T-helper 22 cell (primary cell): ENCODE results near the gene SLC22A23.

Experiments
- DNase-seq: peaks from one replicate; pipeline ENCODE4 v3.0.0-alpha.2; 2020; ENCODE audit warnings: low read depth

SLC22A23 gene

DNA sequence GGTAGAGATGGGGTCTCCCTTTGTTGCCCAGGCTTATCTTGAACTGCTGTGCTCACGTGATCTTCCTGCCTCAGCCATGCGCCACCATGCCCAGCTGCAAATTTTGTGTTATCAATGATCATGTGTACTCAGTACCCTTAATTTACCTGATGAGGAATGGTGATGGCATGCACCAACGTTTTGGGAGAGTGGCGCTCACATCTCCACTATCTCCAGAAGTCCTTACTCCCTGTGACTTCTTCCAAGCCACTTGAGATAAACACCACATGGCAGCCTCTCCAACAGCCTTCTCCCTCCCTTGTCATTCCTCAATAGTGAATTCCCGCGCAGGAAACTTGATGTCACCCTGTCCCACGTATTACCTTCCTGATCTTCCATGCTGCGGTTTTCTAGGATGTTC lies 140.0 kb downstream of the SLC22A23 start:
- no peak for DNase-seq

DNA sequence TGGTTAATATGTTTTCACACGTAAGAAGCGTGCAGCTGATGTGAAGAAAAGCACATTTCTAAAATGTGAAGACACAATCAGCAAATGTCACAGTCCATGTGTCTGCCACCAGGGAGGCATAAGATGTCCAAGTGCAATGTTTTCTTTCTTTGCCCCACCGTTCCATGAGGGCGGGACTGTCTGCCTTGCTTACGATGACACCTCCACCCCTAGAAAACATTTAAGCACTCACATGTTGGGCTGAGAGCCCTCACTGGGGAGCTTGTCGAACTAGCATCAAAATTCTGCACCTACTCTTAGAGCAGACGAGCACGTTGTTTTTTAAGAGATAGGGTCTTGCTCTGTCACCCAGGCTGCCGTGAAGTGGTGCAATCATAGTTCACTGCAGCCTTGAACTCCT lies 140.5 kb downstream of the SLC22A23 start:
- no peak for DNase-seq

- DNase-seq = no peak
Observed at GRCh38 chr6:3315841-3316240, 141.0 kb downstream of the SLC22A23 start.

- no peak for DNase-seq
Observed at GRCh38 chr6:3314621-3315467, 142.0 kb downstream of the SLC22A23 start.

DNA sequence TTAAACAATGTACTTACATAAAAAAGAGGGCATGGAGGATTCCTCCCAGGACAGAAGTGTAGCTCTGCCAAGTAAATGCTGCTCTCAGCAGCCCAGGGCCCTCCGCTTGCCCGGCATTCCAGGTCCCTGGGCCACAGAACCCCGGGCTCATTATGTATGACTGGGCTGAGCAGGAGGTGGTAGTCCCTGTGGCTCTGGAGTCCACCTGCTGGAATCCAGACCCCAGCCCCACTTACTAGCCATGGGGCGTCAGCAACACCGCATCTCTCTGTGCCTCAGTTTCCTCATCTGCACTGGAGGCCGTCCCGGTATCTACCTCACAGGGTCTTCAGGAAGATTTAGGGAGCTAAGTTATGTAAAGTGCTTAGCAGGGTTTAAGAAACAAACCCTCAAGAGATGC lies 142.7 kb downstream of the SLC22A23 start:
- no peak for DNase-seq

DNA sequence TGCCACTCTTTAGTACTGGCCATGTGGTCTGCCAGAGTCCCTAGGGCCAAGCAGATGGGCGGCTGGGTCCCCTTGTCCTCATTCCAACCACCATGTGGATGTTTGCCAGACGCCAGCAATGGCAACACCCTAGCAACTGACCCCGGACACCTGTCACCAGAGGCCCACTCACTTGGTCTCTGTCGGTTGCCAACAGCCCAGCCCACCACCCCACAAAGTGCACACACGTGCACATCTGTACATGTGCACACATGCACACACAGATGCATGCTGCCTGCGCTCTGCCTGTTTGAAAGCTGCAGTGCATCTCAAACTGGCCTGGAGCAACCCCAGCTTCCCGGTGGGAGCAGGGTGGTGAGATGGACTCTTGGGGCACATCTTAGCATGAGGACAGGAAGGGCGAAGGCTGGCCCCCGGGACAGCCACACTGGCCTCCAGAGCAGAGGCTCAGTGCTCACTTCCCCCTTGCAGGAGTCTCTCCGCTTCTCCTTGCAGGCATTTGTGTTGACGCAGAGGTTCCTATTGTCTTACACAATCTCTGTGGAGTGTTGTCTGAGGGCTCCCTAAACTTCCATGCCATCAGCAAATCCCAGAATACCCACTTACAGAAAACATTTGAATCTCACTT lies 144.1 kb downstream of the SLC22A23 start:
- DNase-seq = no peak

- DNase-seq = no peak
Observed at GRCh38 chr6:3311826-3312225, 145.0 kb downstream of the SLC22A23 start.

DNA sequence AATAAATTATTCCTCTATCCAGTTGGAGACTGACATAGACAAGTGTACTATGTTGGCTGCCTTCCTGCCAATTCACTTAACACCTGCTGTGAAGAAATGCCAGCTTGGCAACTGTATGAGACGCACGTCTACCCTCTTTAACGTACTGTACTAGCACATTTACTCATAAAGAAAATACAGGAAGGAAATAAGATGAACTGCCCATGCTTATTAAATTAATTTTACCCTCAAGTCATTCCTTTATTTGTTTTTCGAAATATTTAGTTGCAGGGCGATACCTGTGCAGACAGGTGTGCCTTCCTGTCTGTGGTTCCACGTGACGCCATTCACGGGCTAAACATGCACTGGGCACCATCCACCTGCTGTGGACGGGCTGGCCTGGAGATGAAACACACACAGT lies 146.1 kb downstream of the SLC22A23 start:
- DNase-seq = no peak

DNA sequence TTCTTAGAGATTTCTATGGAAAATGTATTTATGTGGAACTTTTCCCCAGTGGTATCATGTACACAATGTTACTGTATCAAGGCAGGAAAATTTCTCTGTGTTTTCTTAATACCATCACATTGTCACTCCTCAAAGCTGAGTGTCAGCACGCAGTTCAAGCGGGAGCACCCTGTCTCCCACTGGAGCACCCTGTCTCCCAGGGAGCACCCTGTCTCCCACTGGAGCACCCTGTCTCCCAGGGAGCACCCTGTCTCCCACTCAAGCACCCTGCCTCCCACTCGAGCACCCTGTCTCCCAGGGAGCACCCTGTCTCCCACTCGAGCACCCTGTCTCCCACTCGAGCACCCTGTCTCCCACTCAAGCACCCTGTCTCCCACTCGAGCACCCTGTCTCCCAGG lies 146.8 kb downstream of the SLC22A23 start:
- no peak for DNase-seq

DNA sequence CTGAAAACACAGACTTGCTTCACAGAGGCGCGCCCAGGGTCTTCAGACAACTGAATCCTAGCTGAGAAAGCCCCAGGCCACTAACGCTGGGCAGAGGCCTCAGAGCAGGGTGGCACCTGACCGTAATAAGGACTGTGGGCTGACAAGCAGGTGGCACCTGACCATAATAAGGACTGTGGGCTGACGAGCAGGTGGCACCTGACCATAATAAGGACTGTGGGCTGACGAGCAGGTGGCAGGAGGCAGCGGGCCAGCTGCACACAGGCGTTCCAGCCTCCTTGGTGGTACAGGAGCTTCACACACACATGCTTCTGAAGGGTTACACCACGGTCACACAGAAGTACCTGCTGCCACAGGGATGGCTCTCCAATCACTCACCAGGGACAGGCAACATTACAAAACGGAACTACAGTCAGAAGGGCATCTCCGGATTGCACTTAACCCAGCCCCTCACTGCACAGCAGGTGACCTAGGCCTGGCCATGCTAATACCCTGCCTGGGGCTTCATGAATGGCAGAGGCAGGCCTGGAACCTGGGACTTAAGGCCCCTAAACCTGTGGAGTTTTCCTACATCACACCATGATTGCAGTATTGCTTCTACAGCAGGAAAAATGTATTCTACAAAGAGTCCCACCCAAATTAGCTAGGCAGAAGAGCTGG lies 147.3 kb downstream of the SLC22A23 start:
- no peak for DNase-seq

DNA sequence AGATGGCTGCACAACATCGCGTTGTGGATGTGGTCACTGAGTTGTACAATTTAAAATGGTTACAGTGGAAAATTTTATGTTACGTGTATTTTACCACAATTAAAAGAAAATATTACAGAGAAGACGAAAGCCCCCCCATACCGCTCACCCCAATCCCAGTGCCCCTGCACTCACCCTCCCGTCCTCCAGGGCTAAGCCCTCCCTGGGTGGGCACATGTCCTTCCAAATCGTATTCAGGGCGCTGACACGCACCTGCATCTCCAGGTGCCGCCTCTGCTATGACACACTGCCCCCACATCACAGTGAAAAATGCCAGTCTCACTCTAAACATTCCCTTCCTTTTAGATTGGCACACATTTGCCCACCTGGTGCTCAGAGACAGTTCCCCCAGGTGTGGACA lies 148.7 kb downstream of the SLC22A23 start:
- no peak for DNase-seq

DNA sequence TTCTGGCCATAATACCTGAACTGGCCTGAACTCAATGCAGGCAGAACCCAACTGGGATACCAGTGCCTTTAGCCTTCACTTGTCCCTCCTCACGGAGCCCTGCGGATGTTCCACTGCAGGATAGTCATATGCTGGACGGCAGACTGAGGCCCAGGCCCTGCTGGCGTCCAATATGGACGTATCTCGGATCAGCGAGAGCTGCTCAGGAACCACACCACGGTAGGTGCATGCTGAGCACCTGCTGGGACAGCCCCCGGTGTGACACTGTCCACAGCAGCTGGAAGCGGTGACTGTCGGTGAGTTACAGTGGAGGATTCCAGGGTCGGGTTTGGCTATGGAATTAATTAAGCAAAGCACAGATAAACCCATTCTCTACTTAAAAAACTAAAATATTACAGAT lies 149.4 kb downstream of the SLC22A23 start:
- DNase-seq = no peak

DNA sequence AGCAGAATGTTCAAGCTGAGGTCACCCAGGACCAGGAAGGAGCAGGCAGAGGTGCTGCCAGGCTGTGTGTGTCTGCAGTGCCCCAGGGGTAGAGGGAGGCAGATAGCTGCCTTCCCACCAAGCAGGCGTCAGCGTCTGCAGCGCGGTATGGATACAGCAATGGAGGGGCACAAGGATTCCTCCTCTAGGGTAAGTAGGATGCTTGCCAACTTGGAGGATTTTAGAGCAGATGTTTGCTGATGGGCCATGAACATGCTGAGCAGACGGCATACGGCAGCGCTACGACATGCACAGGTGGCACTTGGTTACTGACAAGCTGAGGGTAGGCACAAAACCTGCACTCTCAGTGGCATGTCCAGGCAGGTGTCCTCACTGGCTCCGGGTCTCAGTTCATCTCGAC lies 150.0 kb downstream of the SLC22A23 start:
- no peak for DNase-seq

GRCh38 chr6:3305831-3306230 lies 151.0 kb downstream of the SLC22A23 start:
- DNase-seq = no peak

GRCh38 chr6:3305216-3305565 lies 151.7 kb downstream of the SLC22A23 start:
- DNase-seq = no peak

- no peak for DNase-seq
Observed at GRCh38 chr6:3304500-3305215, 152.2 kb downstream of the SLC22A23 start.

- no peak for DNase-seq
Observed at GRCh38 chr6:3303795-3304411, 152.9 kb downstream of the SLC22A23 start.

- DNase-seq = no peak
Observed at GRCh38 chr6:3301506-3301905, 155.3 kb downstream of the SLC22A23 start.

GRCh38 chr6:3299221-3299620 lies 157.6 kb downstream of the SLC22A23 start:
- no peak for DNase-seq

DNA sequence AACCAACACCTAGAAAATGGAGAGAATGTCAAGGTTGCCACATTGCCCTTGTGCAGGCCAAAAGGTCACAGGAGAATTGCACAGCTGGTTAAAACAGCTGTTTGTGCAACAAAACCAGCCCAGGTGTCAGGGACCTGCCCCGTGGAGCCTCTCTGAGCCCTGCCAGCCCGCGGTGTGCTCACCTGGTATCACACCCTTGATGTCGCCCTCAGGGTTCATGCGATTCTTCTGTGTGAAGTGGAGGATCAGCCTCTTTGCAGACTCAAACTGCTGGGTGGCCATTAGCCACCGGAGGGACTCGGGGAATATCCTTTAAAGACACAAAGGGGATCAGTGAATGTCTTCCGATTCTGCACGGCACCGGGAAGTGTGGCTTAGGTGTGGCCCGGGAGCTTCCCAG lies 158.9 kb downstream of the SLC22A23 start:
- no peak for DNase-seq

DNA sequence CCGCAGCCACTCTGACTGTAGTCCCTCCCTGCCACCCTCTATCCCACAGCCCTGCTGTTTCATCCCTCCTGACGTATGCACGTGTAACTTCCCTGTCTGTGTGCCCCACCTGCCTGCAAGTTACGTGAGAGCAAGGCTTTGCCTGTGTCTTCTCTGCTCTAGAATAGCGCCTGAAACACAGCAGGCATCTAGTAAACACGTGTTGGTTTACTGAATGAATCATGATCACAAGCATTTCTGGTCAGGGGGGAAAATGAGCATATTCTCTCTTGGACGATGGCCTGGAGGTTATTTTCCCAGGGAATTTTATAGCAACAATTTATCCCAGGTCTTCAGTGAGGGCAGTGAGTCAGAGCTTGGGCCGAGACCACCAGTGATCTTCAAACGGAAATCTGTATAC lies 159.8 kb downstream of the SLC22A23 start:
- DNase-seq = no peak

DNA sequence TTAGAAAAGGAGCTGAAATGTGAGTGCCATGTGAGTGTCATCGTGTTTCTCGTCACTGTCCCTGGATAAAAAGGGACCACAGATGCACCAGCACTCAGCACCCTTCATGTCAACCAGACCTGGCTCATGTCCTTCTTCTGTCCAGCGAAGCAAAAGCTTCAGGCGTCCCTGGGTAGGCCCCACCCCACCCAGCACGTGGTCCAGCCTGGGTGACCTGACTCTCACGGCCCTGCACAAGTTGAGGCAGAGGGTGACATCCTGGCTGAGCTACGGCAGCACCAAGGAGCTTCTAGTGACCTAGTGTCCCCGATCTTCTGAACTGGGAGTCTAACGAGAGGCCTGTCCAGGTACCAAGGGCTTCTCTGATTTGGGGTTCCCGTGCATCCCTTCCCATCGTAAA lies 160.3 kb downstream of the SLC22A23 start:
- no peak for DNase-seq
